Hepatocyte (in vitro differentiated cells): ENCODE data around the gene RELA. TPM values are rescaled to one million over a fixed set of nuclear protein-coding genes. Genes with fewer than 3 reads are reported as not detected.
"Not testable (repeated sequence)": the region's sequence is repeated elsewhere in the genome, so short reads cannot be mapped to it uniquely, and the experiment has no call there.

Source experiments
- DNase-seq: peaks from one replicate; pipeline ENCODE4 v3.0.0-alpha.2; 2016; ENCODE audit warnings: low spot score
- H2AFZ ChIP-seq: fragments of 200-600 bp; sonication (generic); 2 replicates; pipeline ENCODE4 v1.6.0; 2016; ENCODE audit warnings: antibody characterized with exemption, mild to moderate bottlenecking
- H3K27ac ChIP-seq: fragments of 200-600 bp; sonication (generic); 2 replicates; pipeline ENCODE4 v1.5.1; 2016; ENCODE audit warnings: mild to moderate bottlenecking
- H3K27me3 ChIP-seq: fragments of 200-600 bp; sonication (generic); 2 replicates; pipeline ENCODE4 v1.6.1; 2016
- H3K36me3 ChIP-seq: fragments of 200-600 bp; sonication (generic); replicated peaks from 2 replicates; pipeline ENCODE4 v1.5.1; 2016; ENCODE audit warnings: low read depth; ENCODE audit not compliant: insufficient read depth
- H3K4me1 ChIP-seq: fragments of 200-600 bp; sonication (generic); 2 replicates; pipeline ENCODE4 v1.5.1; 2016; ENCODE audit warnings: mild to moderate bottlenecking, moderate library complexity; ENCODE audit not compliant: insufficient read depth
- H3K4me2 ChIP-seq: fragments of 200-600 bp; sonication (generic); 2 replicates; pipeline ENCODE4 v1.6.0; 2016
- H3K4me3 ChIP-seq: fragments of 200-600 bp; sonication (generic); 2 replicates; pipeline ENCODE4 v1.5.1; 2016; ENCODE audit warnings: mild to moderate bottlenecking
- H3K79me2 ChIP-seq: fragments of 200-600 bp; sonication (generic); 2 replicates; pipeline ENCODE4 v1.6.0; 2017; ENCODE audit warnings: mild to moderate bottlenecking
- H3K9me2 ChIP-seq: fragments of 200-600 bp; sonication (generic); replicated peaks from 2 replicates; pipeline ENCODE4 v1.6.0; 2017; ENCODE audit warnings: mild to moderate bottlenecking; ENCODE audit not compliant: insufficient read depth
- H3K9me3 ChIP-seq: fragments of 200-600 bp; sonication (generic); 2 replicates; pipeline ENCODE4 v1.5.1; 2016; ENCODE audit warnings: low read depth, mild to moderate bottlenecking
- H4K20me1 ChIP-seq: fragments of 200-600 bp; sonication (generic); 2 replicates; pipeline ENCODE4 v1.6.0; 2016; ENCODE audit warnings: mild to moderate bottlenecking; ENCODE audit not compliant: insufficient read depth, poor library complexity, severe bottlenecking
- CTCF ChIP-seq: fragments of 200-600 bp; sonication (generic); IDR thresholded peaks from 2 replicates; pipeline ENCODE4 v1.5.1; 2016; ENCODE audit warnings: antibody characterized with exemption, mild to moderate bottlenecking; ENCODE audit not compliant: poor library complexity
- EZH2 ChIP-seq: fragments of 200-600 bp; sonication (generic); IDR thresholded peaks from 2 replicates; pipeline ENCODE4 v1.6.1; 2016; ENCODE audit warnings: antibody characterized with exemption, mild to moderate bottlenecking, borderline replicate concordance
- EZH2phosphoT487 ChIP-seq: fragments of 200-600 bp; sonication (generic); IDR thresholded peaks from one replicate; pipeline ENCODE4 v1.6.1; 2018; ENCODE audit warnings: antibody characterized with exemption, mild to moderate bottlenecking, low read depth, moderate library complexity; ENCODE audit not compliant: unreplicated experiment, severe bottlenecking
- WGBS: methylation state at CpG from one replicate; pipeline ENCODE4 v1.1.6; 2016; ENCODE audit warnings: low lambda C conversion rate; ENCODE audit errors: missing lambda C conversion rate; 5-methylcytosine and 5-hydroxymethylcytosine counted together
- polyA plus RNA-seq: library from polyadenylated mRNA; unstranded; fragments of >200 nt; fragmentation: Nextera tagmentation; extraction: Ambion mirVana; gene quantifications from 2 replicates; pipeline ENCODE4 v1.2.1, GENCODE V29; 2016
- total RNA-seq: library from RNA; depleted of rRNA; stranded (reverse); fragments of >200 nt; gene quantifications from 2 replicates; pipeline ENCODE4 v1.2.3, GENCODE V29; 2014

The RELA gene
- total and polyA plus RNA-seq, 2 experiments from 2014 or later, result 32.7 to 68.7 TPM

DNA sequence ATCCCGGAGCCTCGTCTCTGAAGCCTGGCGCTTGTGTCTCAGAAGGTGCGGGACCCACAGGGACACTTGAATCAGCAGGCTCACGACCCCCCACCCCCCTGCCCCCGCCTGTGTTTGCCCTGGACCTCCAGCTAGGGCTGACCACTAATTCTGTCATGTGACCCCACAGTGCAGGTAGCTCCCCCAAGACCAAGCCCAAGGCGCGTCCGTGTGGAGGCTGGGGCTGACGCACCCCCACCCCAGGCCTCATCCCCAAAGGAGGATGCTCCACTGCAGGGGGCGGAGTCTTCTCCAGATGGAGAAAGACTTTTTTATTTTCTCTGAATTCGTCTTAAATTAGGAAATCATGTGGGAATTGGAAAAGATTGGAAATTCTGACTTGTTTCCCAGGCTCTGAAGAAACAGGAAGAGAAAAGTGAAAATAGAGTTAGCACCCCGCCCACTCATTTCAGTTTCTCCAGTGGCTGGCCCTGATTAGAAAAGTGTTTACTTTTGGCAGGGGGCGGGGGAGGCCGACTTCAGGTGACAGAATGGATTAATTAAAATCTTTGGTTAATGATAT lies 1.0 kb upstream of the RELA start:
- no peak for TF ChIP-seq EZH2
- TF ChIP-seq EZH2phosphoT487, result no peak
- no peak for TF ChIP-seq CTCF
- H3K9me3 ChIP-seq, result no peaks in the 10 kb centered on the region
- peak; percentile 76 for DNase-seq
- no peaks in the 10 kb centered on the region for H4K20me1 ChIP-seq
- peaks cover 35% of the 10 kb centered on the region for H3K79me2 ChIP-seq
- H3K4me3 ChIP-seq, result peak overlapping the region; percentile 89
- H3K27ac ChIP-seq, result peak overlapping the region; percentile 100
- H3K4me2 ChIP-seq, result peak overlapping the region; percentile 90
- H3K4me1 ChIP-seq, result no peaks in the 10 kb centered on the region
- H3K9me2 ChIP-seq, result no peaks in the 10 kb centered on the region
- H3K27me3 ChIP-seq, result no peaks in the 10 kb centered on the region
- peak overlapping the region; percentile 82 for H2AFZ ChIP-seq
- 14% methylated on average over 9 of the region's 15 CpGs for WGBS
- no peaks in the 10 kb centered on the region for H3K36me3 ChIP-seq

- no peak overlapping the region for H2AFZ ChIP-seq
- WGBS, result 3% methylated on average over 14 of the region's 29 CpGs
- TF ChIP-seq EZH2 (no peak), EZH2phosphoT487 (no peak)
Measured at GRCh38 chr11:65662247-65662798, 393 bp downstream of the RELA start.

GRCh38 chr11:65661599-65662246 lies 993 bp downstream of the RELA start:
- H3K79me2 ChIP-seq, result peaks cover 35% of the 10 kb centered on the region
- no peak overlapping the region for H2AFZ ChIP-seq
- DNase-seq, result peak; percentile 29
- H3K9me3 ChIP-seq, result no peaks in the 10 kb centered on the region
- H3K4me2 ChIP-seq, result peak overlapping the region; percentile 92
- H3K4me1 ChIP-seq, result no peaks in the 10 kb centered on the region
- H3K36me3 ChIP-seq, result no peaks in the 10 kb centered on the region
- H3K27me3 ChIP-seq, result no peaks in the 10 kb centered on the region
- no peaks in the 10 kb centered on the region for H3K9me2 ChIP-seq
- TF ChIP-seq EZH2phosphoT487, result no peak
- TF ChIP-seq CTCF, result no peak
- TF ChIP-seq EZH2, result no peak
- WGBS, result 77% methylated on average over 21 of the region's 25 CpGs
- no peaks in the 10 kb centered on the region for H4K20me1 ChIP-seq
- peak overlapping the region; percentile 100 for H3K27ac ChIP-seq
- H3K4me3 ChIP-seq, result peak overlapping the region; percentile 96

More at GRCh38 chr11:65662247-65662798, 393 bp downstream of the RELA start:
- peak overlapping the region; percentile 100 for H3K27ac ChIP-seq
- H3K36me3 ChIP-seq, result no peaks in the 10 kb centered on the region
- H3K27me3 ChIP-seq, result no peaks in the 10 kb centered on the region
- peak overlapping the region; percentile 96 for H3K4me3 ChIP-seq
- H3K4me1 ChIP-seq, result no peaks in the 10 kb centered on the region
- no peak for DNase-seq
- peaks cover 35% of the 10 kb centered on the region for H3K79me2 ChIP-seq
- H4K20me1 ChIP-seq, result no peaks in the 10 kb centered on the region
- peak overlapping the region; percentile 92 for H3K4me2 ChIP-seq
- no peaks in the 10 kb centered on the region for H3K9me3 ChIP-seq
- no peaks in the 10 kb centered on the region for H3K9me2 ChIP-seq

GRCh38 chr11:65660908-65661307 lies 1.8 kb downstream of the RELA start:
- not testable (repeated sequence) for H2AFZ ChIP-seq, H3K27me3 ChIP-seq, H3K4me1 ChIP-seq, H3K36me3 ChIP-seq, H4K20me1 ChIP-seq, H3K9me3 ChIP-seq, DNase-seq, H3K4me3 ChIP-seq, H3K9me2 ChIP-seq
- H3K4me2 ChIP-seq, result peak overlapping the region; percentile 92
- WGBS, result 97% methylated on average over 9 of the region's 9 CpGs
- H3K79me2 ChIP-seq, result peaks cover 35% of the 10 kb centered on the region
- peak overlapping the region; percentile 20 for H3K27ac ChIP-seq
